ENCODE results near the gene THUMPD2.

THUMPD2 gene

GRCh38 chr2:39781697-39782096 lies 2.6 kb upstream of the THUMPD2 start:
- H3K9me3 ChIP-seq (ENCODE audit: control insufficient read depth, low read length) = no peaks in the 10 kb centered on the region
- no peak for DNase-seq
- H3K4me1 ChIP-seq (ENCODE audit: control insufficient read depth, insufficient read depth, low read depth, low read length) = peaks cover 4% of the 10 kb centered on the region
- peak overlapping the region in 1 of 2 experiments; percentile 70 for H3K4me3 ChIP-seq (ENCODE audit: insufficient read depth in 1 of 2, low read depth in 1 of 2, low read length in 2 of 2)
- no peak overlapping the region for H2BK15ac ChIP-seq (ENCODE audit: low read depth, poor library complexity, severe bottlenecking)
- no peak overlapping the region for H3K14ac ChIP-seq (ENCODE audit: low read length in 2 of 2)
- no peak overlapping the region for H3K4ac ChIP-seq (ENCODE audit: low read depth in 1 of 2, low read length in 2 of 2)
- H2BK5ac ChIP-seq (ENCODE audit: low read depth, low read length, poor library complexity, severe bottlenecking) = no peak overlapping the region
- no peak overlapping the region for H3K27ac ChIP-seq (ENCODE audit: low read length, poor library complexity, severe bottlenecking)
- H4K8ac ChIP-seq (ENCODE audit: low read length) = no peak overlapping the region
- 93% methylated on average over 1 of the region's 1 CpG for WGBS
- no peak overlapping the region for H2AFZ ChIP-seq (ENCODE audit: low read depth, low read length)
- H4K91ac ChIP-seq (ENCODE audit: low read length) = no peak overlapping the region
- no peak overlapping the region for H2BK12ac ChIP-seq (ENCODE audit: low read length in 2 of 2)
- H3K4me2 ChIP-seq (ENCODE audit: low read length, poor library complexity, severe bottlenecking) = no peak overlapping the region
- H3K27me3 ChIP-seq (ENCODE audit: control insufficient read depth in 1 of 2, insufficient read depth in 1 of 2, low read length in 2 of 2) = no peaks in the 10 kb centered on the region
- H2BK120ac ChIP-seq (ENCODE audit: low read depth, low read length) = no peak overlapping the region
- no peaks in the 10 kb centered on the region for H3K79me1 ChIP-seq (replicated peaks; ENCODE audit: low read length, poor library complexity, severe bottlenecking)
- no peak overlapping the region for H3K23ac ChIP-seq (ENCODE audit: low read length in 2 of 2)
- no peak overlapping the region for H3K18ac ChIP-seq (ENCODE audit: low read depth in 1 of 2, low read length in 2 of 2)
- H2AK5ac ChIP-seq (ENCODE audit: low read length, severe bottlenecking) = no peak overlapping the region
- H3K9ac ChIP-seq (ENCODE audit: low read length) = peak overlapping the region; percentile 38
- no peaks in the 10 kb centered on the region for H3K36me3 ChIP-seq (ENCODE audit: control insufficient read depth in 1 of 2, insufficient read depth in 2 of 2, low read depth in 1 of 2, low read length in 2 of 2)

GRCh38 chr2:39780825-39781600 lies 2.0 kb upstream of the THUMPD2 start:
- Histone ChIP-seq H2AFZ (ENCODE audit: low read depth, low read length) (no peak overlapping the region), H4K91ac (ENCODE audit: low read length) (no peak overlapping the region), H3K27ac (ENCODE audit: low read length, poor library complexity, severe bottlenecking) (no peak overlapping the region), H3K9ac (ENCODE audit: low read length) (peak overlapping the region; percentile 38), H2BK12ac (ENCODE audit: low read length in 2 of 2) (peak overlapping the region; percentile 37 to 45), H2BK120ac (ENCODE audit: low read depth, low read length) (no peak overlapping the region), H3K4me2 (ENCODE audit: low read length, poor library complexity, severe bottlenecking) (no peak overlapping the region), H2BK15ac (ENCODE audit: low read depth, poor library complexity, severe bottlenecking) (no peak overlapping the region), H3K9me3 (ENCODE audit: control insufficient read depth, low read length) (no peaks in the 10 kb centered on the region), H3K14ac (ENCODE audit: low read length in 2 of 2) (no peak overlapping the region), H3K4me3 (ENCODE audit: insufficient read depth in 1 of 2, low read depth in 1 of 2, low read length in 2 of 2) (peak overlapping the region in 1 of 2 experiments; percentile 70), H2BK5ac (ENCODE audit: low read depth, low read length, poor library complexity, severe bottlenecking) (no peak overlapping the region), H3K23ac (ENCODE audit: low read length in 2 of 2) (no peak overlapping the region), H3K18ac (ENCODE audit: low read depth in 1 of 2, low read length in 2 of 2) (no peak overlapping the region), H3K4me1 (ENCODE audit: control insufficient read depth, insufficient read depth, low read depth, low read length) (peaks cover 4% of the 10 kb centered on the region), H2AK5ac (ENCODE audit: low read length, severe bottlenecking) (no peak overlapping the region), H3K36me3 (ENCODE audit: control insufficient read depth in 1 of 2, insufficient read depth in 2 of 2, low read depth in 1 of 2, low read length in 2 of 2) (peaks cover 0 to 3% of the 10 kb centered on the region in 2 experiments), H4K8ac (ENCODE audit: low read length) (peak overlapping the region; percentile 64), H3K27me3 (ENCODE audit: control insufficient read depth in 1 of 2, insufficient read depth in 1 of 2, low read length in 2 of 2) (no peaks in the 10 kb centered on the region), H3K4ac (ENCODE audit: low read depth in 1 of 2, low read length in 2 of 2) (no peak overlapping the region), H3K79me1 (replicated peaks; ENCODE audit: low read length, poor library complexity, severe bottlenecking) (no peaks in the 10 kb centered on the region)
- 81% methylated on average over 13 of the region's 14 CpGs for WGBS
- peak; percentile 18 for DNase-seq

- no peak overlapping the region for H3K18ac ChIP-seq (ENCODE audit: low read depth in 1 of 2, low read length in 2 of 2)
- no peak overlapping the region for H3K4me2 ChIP-seq (ENCODE audit: low read length, poor library complexity, severe bottlenecking)
- H3K4me1 ChIP-seq (ENCODE audit: control insufficient read depth, insufficient read depth, low read depth, low read length) = peaks cover 4% of the 10 kb centered on the region
- H3K79me1 ChIP-seq (replicated peaks; ENCODE audit: low read length, poor library complexity, severe bottlenecking) = peaks cover 1% of the 10 kb centered on the region
- peak overlapping the region in 1 of 2 experiments; percentile 90 for H3K4me3 ChIP-seq (ENCODE audit: insufficient read depth in 1 of 2, low read depth in 1 of 2, low read length in 2 of 2)
- H3K14ac ChIP-seq (ENCODE audit: low read length in 2 of 2) = no peak overlapping the region
- H3K27ac ChIP-seq (ENCODE audit: low read length, poor library complexity, severe bottlenecking) = no peak overlapping the region
- no peak overlapping the region for H4K8ac ChIP-seq (ENCODE audit: low read length)
- DNase-seq = no peak
- H2BK15ac ChIP-seq (ENCODE audit: low read depth, poor library complexity, severe bottlenecking) = no peak overlapping the region
- H2BK120ac ChIP-seq (ENCODE audit: low read depth, low read length) = no peak overlapping the region
- WGBS = 97% methylated on average over 6 of the region's 6 CpGs
- H3K27me3 ChIP-seq (ENCODE audit: control insufficient read depth in 1 of 2, insufficient read depth in 1 of 2, low read length in 2 of 2) = no peaks in the 10 kb centered on the region
- no peak overlapping the region for H2AK5ac ChIP-seq (ENCODE audit: low read length, severe bottlenecking)
- H2BK12ac ChIP-seq (ENCODE audit: low read length in 2 of 2) = no peak overlapping the region
- peaks cover 0 to 3% of the 10 kb centered on the region in 2 experiments for H3K36me3 ChIP-seq (ENCODE audit: control insufficient read depth in 1 of 2, insufficient read depth in 2 of 2, low read depth in 1 of 2, low read length in 2 of 2)
- no peak overlapping the region for H4K91ac ChIP-seq (ENCODE audit: low read length)
- no peak overlapping the region for H3K4ac ChIP-seq (ENCODE audit: low read depth in 1 of 2, low read length in 2 of 2)
- H3K23ac ChIP-seq (ENCODE audit: low read length in 2 of 2) = no peak overlapping the region
- no peak overlapping the region for H2AFZ ChIP-seq (ENCODE audit: low read depth, low read length)
- H3K9me3 ChIP-seq (ENCODE audit: control insufficient read depth, low read length) = no peaks in the 10 kb centered on the region
- H3K9ac ChIP-seq (ENCODE audit: low read length) = peak overlapping the region; percentile 98
- no peak overlapping the region for H2BK5ac ChIP-seq (ENCODE audit: low read depth, low read length, poor library complexity, severe bottlenecking)
Observed at GRCh38 chr2:39779927-39780326, 869 bp upstream of the THUMPD2 start.

- Histone ChIP-seq H3K4ac (ENCODE audit: low read depth in 1 of 2, low read length in 2 of 2) (no peak overlapping the region), H3K4me3 (ENCODE audit: insufficient read depth in 1 of 2, low read depth in 1 of 2, low read length in 2 of 2) (peak overlapping the region; percentile 90 to 100), H3K79me1 (replicated peaks; ENCODE audit: low read length, poor library complexity, severe bottlenecking) (peaks cover 2% of the 10 kb centered on the region), H2BK120ac (ENCODE audit: low read depth, low read length) (peak overlapping the region; percentile 82), H3K18ac (ENCODE audit: low read depth in 1 of 2, low read length in 2 of 2) (peak overlapping the region in 1 of 2 experiments; percentile 9), H3K27me3 (ENCODE audit: control insufficient read depth in 1 of 2, insufficient read depth in 1 of 2, low read length in 2 of 2) (no peaks in the 10 kb centered on the region), H3K9me3 (ENCODE audit: control insufficient read depth, low read length) (no peaks in the 10 kb centered on the region), H3K23ac (ENCODE audit: low read length in 2 of 2) (no peak overlapping the region), H2AFZ (ENCODE audit: low read depth, low read length) (no peak overlapping the region), H3K36me3 (ENCODE audit: control insufficient read depth in 1 of 2, insufficient read depth in 2 of 2, low read depth in 1 of 2, low read length in 2 of 2) (peaks cover 0 to 3% of the 10 kb centered on the region in 2 experiments), H4K91ac (ENCODE audit: low read length) (no peak overlapping the region), H2AK5ac (ENCODE audit: low read length, severe bottlenecking) (no peak overlapping the region), H2BK5ac (ENCODE audit: low read depth, low read length, poor library complexity, severe bottlenecking) (no peak overlapping the region), H3K4me2 (ENCODE audit: low read length, poor library complexity, severe bottlenecking) (peak overlapping the region; percentile 72), H3K27ac (ENCODE audit: low read length, poor library complexity, severe bottlenecking) (no peak overlapping the region), H4K8ac (ENCODE audit: low read length) (peak overlapping the region; percentile 42), H2BK12ac (ENCODE audit: low read length in 2 of 2) (no peak overlapping the region), H3K14ac (ENCODE audit: low read length in 2 of 2) (no peak overlapping the region), H2BK15ac (ENCODE audit: low read depth, poor library complexity, severe bottlenecking) (no peak overlapping the region), H3K9ac (ENCODE audit: low read length) (peak overlapping the region; percentile 98), H3K4me1 (ENCODE audit: control insufficient read depth, insufficient read depth, low read depth, low read length) (peaks cover 4% of the 10 kb centered on the region)
- 70% methylated on average over 9 of the region's 9 CpGs for WGBS
- no peak for DNase-seq
Observed at GRCh38 chr2:39779341-39779851, 338 bp upstream of the THUMPD2 start.

All from mesenchymal stem cell (in vitro differentiated cells and primary cell).